A673 (cell line): ENCODE measurements around the gene ACTR6.
"Not testable (repeated sequence)": the region's sequence is repeated elsewhere in the genome, so short reads cannot be mapped to it uniquely, and the experiment has no call there.

Source experiments
- EZH2 ChIP-seq: fragments of 200-600 bp; sonication (generic); IDR thresholded peaks from 2 replicates; pipeline ENCODE4 v1.6.1; 2017; ENCODE audit warnings: borderline replicate concordance, low read depth, mild to moderate bottlenecking, mixed read lengths, antibody characterized with exemption, low read length; ENCODE audit not compliant: poor library complexity, severe bottlenecking
- TF ChIP-seq, protein P1 (sequence below): fragments of 300-800, 200-600 bp; sonication (generic); conservative IDR thresholded peaks from 2 replicates; pipeline ENCODE4 v1.5.1; 2017; ENCODE audit warnings: low read depth, mild to moderate bottlenecking, antibody characterized with exemption, low read length, moderate library complexity, mixed read lengths

DNA sequence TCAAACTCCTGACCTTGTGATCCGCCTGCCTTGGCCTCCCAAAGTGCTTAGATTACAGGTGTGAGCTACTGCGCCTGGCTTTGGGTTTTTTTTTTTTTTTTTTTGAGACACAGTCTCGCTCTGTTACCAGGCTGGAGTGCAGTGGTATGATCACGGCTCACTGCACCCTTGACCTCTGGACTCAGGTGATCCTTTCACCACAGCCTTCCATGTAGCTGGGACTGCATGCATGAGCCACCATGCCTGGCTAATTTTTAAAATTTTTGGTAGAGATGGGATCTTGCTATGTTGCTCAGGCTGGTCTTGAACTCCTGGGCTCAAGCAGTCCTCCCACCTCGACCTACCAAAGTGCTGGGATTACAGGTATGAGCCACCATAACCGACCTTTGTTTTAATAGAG lies 21.6 kb downstream of the ACTR6 start:
- TF ChIP-seq, protein P1, sequence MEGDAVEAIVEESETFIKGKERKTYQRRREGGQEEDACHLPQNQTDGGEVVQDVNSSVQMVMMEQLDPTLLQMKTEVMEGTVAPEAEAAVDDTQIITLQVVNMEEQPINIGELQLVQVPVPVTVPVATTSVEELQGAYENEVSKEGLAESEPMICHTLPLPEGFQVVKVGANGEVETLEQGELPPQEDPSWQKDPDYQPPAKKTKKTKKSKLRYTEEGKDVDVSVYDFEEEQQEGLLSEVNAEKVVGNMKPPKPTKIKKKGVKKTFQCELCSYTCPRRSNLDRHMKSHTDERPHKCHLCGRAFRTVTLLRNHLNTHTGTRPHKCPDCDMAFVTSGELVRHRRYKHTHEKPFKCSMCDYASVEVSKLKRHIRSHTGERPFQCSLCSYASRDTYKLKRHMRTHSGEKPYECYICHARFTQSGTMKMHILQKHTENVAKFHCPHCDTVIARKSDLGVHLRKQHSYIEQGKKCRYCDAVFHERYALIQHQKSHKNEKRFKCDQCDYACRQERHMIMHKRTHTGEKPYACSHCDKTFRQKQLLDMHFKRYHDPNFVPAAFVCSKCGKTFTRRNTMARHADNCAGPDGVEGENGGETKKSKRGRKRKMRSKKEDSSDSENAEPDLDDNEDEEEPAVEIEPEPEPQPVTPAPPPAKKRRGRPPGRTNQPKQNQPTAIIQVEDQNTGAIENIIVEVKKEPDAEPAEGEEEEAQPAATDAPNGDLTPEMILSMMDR: not testable (repeated sequence)
- TF ChIP-seq EZH2: not testable (repeated sequence)
